Endothelial cell of umbilical vein (primary cell): ENCODE data around the gene STARD9. TPM values are rescaled to one million over a fixed set of nuclear protein-coding genes. Genes with fewer than 3 reads are reported as not detected.

Source experiments
- BruUV-seq: library from RNA; stranded (reverse); fragments of 400-500 nt; replicated peaks from 2 replicates; lab custom pipeline; 2021; lab: Mats Ljungman, UMichigan
- CTCF ChIA-PET: fragments of 300-600, 350-600 bp; sonication (Branson Sonifier 250); formaldehyde crosslinking; loops from one replicate; lab custom pipeline; 2021; ENCODE audit warnings: antibody characterized with exemption, inconsistent platforms; lab: Charles Lee
- POLR2A ChIA-PET: fragments of 300-600, 350-600 bp; sonication (Branson Sonifier 250); formaldehyde crosslinking; loops from one replicate; lab custom pipeline; 2021; ENCODE audit warnings: antibody characterized with exemption, inconsistent platforms; lab: Charles Lee
- DNase-seq: peaks from one replicate; pipeline ENCODE4 v3.0.0-alpha.2; 2011; ENCODE audit warnings: low read depth, low spot score
- FAIRE-seq: peaks from 2 replicates; lab custom pipeline; 2011; peaks lifted over from hg19 to GRCh38; lab: Jason Lieb, UNC
- H2AFZ ChIP-seq: 2 replicates; pipeline ENCODE4 v1.6.0; 2012; ENCODE audit warnings: low read depth, low read length, control low read depth, inconsistent platforms
- H3K27ac ChIP-seq: 2 replicates; pipeline ENCODE4 v1.5.1; 2011; ENCODE audit warnings: low read depth, mild to moderate bottlenecking, control low read depth, low read length, moderate library complexity; ENCODE audit not compliant: insufficient read depth
- H3K27me3 ChIP-seq, 2 experiments: 2 replicates each; pipeline versions ENCODE4 v1.6.0 to v1.6.1; 2011; ENCODE audit warnings: low read length in 2 of 2, mixed read lengths in 1 of 2; ENCODE audit not compliant: control insufficient read depth in 2 of 2, insufficient read depth in 2 of 2
- H3K36me3 ChIP-seq, 2 experiments: 2 replicates in 1 of 2; 3 replicates in 1 of 2; pipeline ENCODE4 v1.5.1; 2011; ENCODE audit warnings: low read length in 2 of 2, mild to moderate bottlenecking in 1 of 2, moderate library complexity in 1 of 2; ENCODE audit not compliant: control insufficient read depth in 2 of 2, insufficient read depth in 2 of 2; ENCODE audit errors: extremely low read depth in 1 of 2
- H3K4me1 ChIP-seq: 3 replicates; pipeline ENCODE4 v1.5.1; 2011; ENCODE audit warnings: mild to moderate bottlenecking, low read length; ENCODE audit not compliant: control insufficient read depth, insufficient read depth; ENCODE audit errors: extremely low read depth
- H3K4me2 ChIP-seq: 2 replicates; pipeline ENCODE4 v1.6.1; 2011; ENCODE audit warnings: low read length, control low read depth, mixed read lengths; ENCODE audit not compliant: insufficient read depth
- H3K4me3 ChIP-seq, 3 experiments: fragments of 200-600 bp in 1 of 3; sonication (generic), shearing (Covaris generic) in 1 of 3; replicated peaks in 1 of 3; 2 replicates each; pipeline ENCODE4 v1.5.1; 2011 to 2016; ENCODE audit warnings: control low read depth in 3 of 3, low read length in 3 of 3, mild to moderate bottlenecking in 2 of 3, inconsistent platforms in 1 of 3, low read depth in 1 of 3, moderate library complexity in 1 of 3; ENCODE audit not compliant: insufficient read depth in 1 of 3
- H3K79me2 ChIP-seq: 2 replicates; pipeline ENCODE4 v1.6.0; 2012; ENCODE audit warnings: low read length, inconsistent platforms; ENCODE audit not compliant: control insufficient read depth, insufficient read depth
- H3K9ac ChIP-seq: replicated peaks from 2 replicates; pipeline ENCODE3; 2011; ENCODE audit warnings: low read length, control low read depth; ENCODE audit not compliant: insufficient read depth; ENCODE audit errors: extremely low read depth
- H3K9me1 ChIP-seq: replicated peaks from 3 replicates; pipeline ENCODE4 v1.6.0; 2011; ENCODE audit warnings: mild to moderate bottlenecking, low read length; ENCODE audit not compliant: control insufficient read depth, insufficient read depth; ENCODE audit errors: extremely low read depth
- H3K9me3 ChIP-seq: replicated peaks from 2 replicates; pipeline ENCODE4 v1.5.1; 2012; ENCODE audit warnings: low read length, inconsistent platforms; ENCODE audit not compliant: control insufficient read depth, insufficient read depth
- H4K20me1 ChIP-seq: replicated peaks from 2 replicates; pipeline ENCODE3; 2011; ENCODE audit warnings: mild to moderate bottlenecking, low read length; ENCODE audit not compliant: control insufficient read depth, insufficient read depth; ENCODE audit errors: extremely low read depth
- EZH2 ChIP-seq: IDR thresholded peaks from 2 replicates; pipeline ENCODE4 v1.6.1; 2012; ENCODE audit warnings: borderline replicate concordance, low read depth, mild to moderate bottlenecking, moderate library complexity, low read length, inconsistent platforms; ENCODE audit not compliant: severe bottlenecking
- FOS ChIP-seq: IDR thresholded peaks from 2 replicates; pipeline ENCODE4 v1.6.1; 2011; ENCODE audit warnings: mild to moderate bottlenecking, low read length, moderate library complexity, borderline replicate concordance; ENCODE audit not compliant: insufficient read depth
- GATA2 ChIP-seq: IDR thresholded peaks from 2 replicates; pipeline ENCODE4 v1.7.0; 2011; ENCODE audit warnings: low read depth, mild to moderate bottlenecking, moderate library complexity, mixed read lengths, low read length; ENCODE audit not compliant: insufficient read length, insufficient read depth
- JUN ChIP-seq: IDR thresholded peaks from 2 replicates; pipeline ENCODE4 v1.6.1; 2011; ENCODE audit warnings: borderline replicate concordance, low read depth; ENCODE audit not compliant: insufficient read length, insufficient read depth
- MYC ChIP-seq: IDR thresholded peaks from one replicate; pipeline ENCODE4 v1.6.1; 2011; ENCODE audit warnings: mild to moderate bottlenecking, low read depth, low read length
- POLR2A ChIP-seq: IDR thresholded peaks from 2 replicates; pipeline ENCODE4 v1.6.1; 2012; ENCODE audit warnings: low read depth, mild to moderate bottlenecking, control low read depth, low read length
- POLR2AphosphoS5 ChIP-seq: IDR thresholded peaks from 2 replicates; pipeline ENCODE4 v1.6.1; 2012; ENCODE audit warnings: low read depth, mild to moderate bottlenecking, control low read depth, low read length, moderate library complexity; ENCODE audit not compliant: insufficient read depth
- dilution Hi-C: fragments of 300-500 bp; cut with MboI; formaldehyde crosslinking; loops from one replicate; pipeline ENCODE4 v1.15.0; 2019; ENCODE audit warnings: low sequenced_read_pairs; ENCODE audit not compliant: extremely low pct_ligation_motif_present
- intact Hi-C: fragments of 100-400 bp; cut with micrococcal nuclease; formaldehyde crosslinking; loops from one replicate; pipeline ENCODE4 v1.10.0; 2022
- polyA plus RNA-seq, 4 experiments: library from polyadenylated mRNA; depleted of rRNA in 3 of 4; stranded (reverse) in 3 of 4; unstranded in 1 of 4; fragments of >200 nt; gene quantifications; 2 replicates each; pipeline versions ENCODE4 v1.2.1 to v1.2.3, GENCODE V29; 2011 to 2012; ENCODE audit warnings: missing spikeins in 1 of 4
- total RNA-seq: library from RNA; stranded (reverse); gene quantifications from 2 replicates; pipeline ENCODE4 v1.2.3, GENCODE V29; 2021
- TF ChIP-seq, protein P1 (sequence below), 2 donors: IDR thresholded peaks; 1 replicate in 1 of 2; 2 replicates in 1 of 2; pipeline ENCODE4 v1.5.1; 2011; ENCODE audit warnings: low read length in 2 of 2, mild to moderate bottlenecking in 2 of 2, moderate library complexity in 2 of 2, control low read depth in 1 of 2, inconsistent platforms in 1 of 2, low read depth in 1 of 2; ENCODE audit not compliant: insufficient read depth in 1 of 2; ENCODE audit errors: extremely low read depth in 1 of 2
- TF ChIP-seq, protein P2 (sequence below): IDR thresholded peaks from 2 replicates; pipeline ENCODE4 v1.6.1; 2011; ENCODE audit not compliant: insufficient read depth, insufficient read length

STARD9 gene
- total and polyA plus RNA-seq, 2 donors (not counting 3 experiments of a cell fraction or from before 2014, with no cell fraction given), result 4.6 to 17.5 TPM

DNA sequence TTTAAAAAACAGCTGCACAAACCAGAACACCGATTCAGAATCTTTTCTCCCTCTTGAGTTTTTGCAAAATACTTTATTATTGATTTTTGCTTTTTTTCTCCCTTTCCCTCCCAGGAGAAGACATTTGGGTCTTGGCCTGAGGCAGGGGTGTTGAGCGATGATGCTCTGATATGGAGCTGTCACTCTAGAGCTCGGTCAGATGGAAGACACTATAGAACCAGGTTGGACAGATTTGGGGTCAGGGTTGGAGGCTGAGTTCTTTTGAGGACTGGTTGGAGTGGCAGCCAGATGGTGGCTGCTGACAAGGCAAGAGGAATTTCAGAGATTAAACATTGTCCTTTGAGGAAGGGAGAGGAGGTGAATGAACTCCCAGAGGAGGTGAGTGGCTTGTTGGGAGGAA lies 144.7 kb downstream of the STARD9 start:
- no TSS peak for BruUV-seq

More for the DNA sequence above, 144.7 kb downstream of the STARD9 start:
- H3K9me1 ChIP-seq, result no peaks in the 10 kb centered on the region
- TF ChIP-seq GATA2, result no peak
- no peak for TF ChIP-seq POLR2A
- no peak for TF ChIP-seq POLR2AphosphoS5
- TF ChIP-seq, protein P1, sequence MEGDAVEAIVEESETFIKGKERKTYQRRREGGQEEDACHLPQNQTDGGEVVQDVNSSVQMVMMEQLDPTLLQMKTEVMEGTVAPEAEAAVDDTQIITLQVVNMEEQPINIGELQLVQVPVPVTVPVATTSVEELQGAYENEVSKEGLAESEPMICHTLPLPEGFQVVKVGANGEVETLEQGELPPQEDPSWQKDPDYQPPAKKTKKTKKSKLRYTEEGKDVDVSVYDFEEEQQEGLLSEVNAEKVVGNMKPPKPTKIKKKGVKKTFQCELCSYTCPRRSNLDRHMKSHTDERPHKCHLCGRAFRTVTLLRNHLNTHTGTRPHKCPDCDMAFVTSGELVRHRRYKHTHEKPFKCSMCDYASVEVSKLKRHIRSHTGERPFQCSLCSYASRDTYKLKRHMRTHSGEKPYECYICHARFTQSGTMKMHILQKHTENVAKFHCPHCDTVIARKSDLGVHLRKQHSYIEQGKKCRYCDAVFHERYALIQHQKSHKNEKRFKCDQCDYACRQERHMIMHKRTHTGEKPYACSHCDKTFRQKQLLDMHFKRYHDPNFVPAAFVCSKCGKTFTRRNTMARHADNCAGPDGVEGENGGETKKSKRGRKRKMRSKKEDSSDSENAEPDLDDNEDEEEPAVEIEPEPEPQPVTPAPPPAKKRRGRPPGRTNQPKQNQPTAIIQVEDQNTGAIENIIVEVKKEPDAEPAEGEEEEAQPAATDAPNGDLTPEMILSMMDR (IDR thresholded peaks at IDR 0.05; ENCODE audit: extremely low read depth in 1 of 2, insufficient read depth in 1 of 2, low read depth in 1 of 2, low read length in 2 of 2), result no peak
- TF ChIP-seq FOS, result no peak
- TF ChIP-seq, protein P2, sequence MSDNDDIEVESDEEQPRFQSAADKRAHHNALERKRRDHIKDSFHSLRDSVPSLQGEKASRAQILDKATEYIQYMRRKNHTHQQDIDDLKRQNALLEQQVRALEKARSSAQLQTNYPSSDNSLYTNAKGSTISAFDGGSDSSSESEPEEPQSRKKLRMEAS, result no peak
- no peak for TF ChIP-seq EZH2
- TF ChIP-seq MYC, result no peak
- no peak for TF ChIP-seq JUN
- H2AFZ ChIP-seq, result no peak overlapping the region
- no peak for FAIRE-seq
- POLR2A ChIA-PET, result no interaction called here
- intact Hi-C loops (no loop called here), dilution Hi-C loops (no loop called here)
- H3K79me2 ChIP-seq, result no peaks in the 10 kb centered on the region
- H3K4me2 ChIP-seq, result no peak overlapping the region
- H3K4me3 ChIP-seq, result no peak overlapping the region
- no peak overlapping the region for H3K27ac ChIP-seq
- CTCF ChIA-PET, result interaction anchor here (1.7 kb wide), 1 partner anchor 207 kb away, joined by 12 read pairs; no protein-coding TSS in a partner anchor
- H3K9ac ChIP-seq, result no peak overlapping the region
- H3K9me3 ChIP-seq, result no peaks in the 10 kb centered on the region
- H3K4me1 ChIP-seq, result no peaks in the 10 kb centered on the region
- DNase-seq, result no peak
- no peaks in the 10 kb centered on the region for H4K20me1 ChIP-seq
- H3K27me3 ChIP-seq, result no peaks in the 10 kb centered on the region
- peaks cover 12 to 27% of the 10 kb centered on the region in 2 experiments for H3K36me3 ChIP-seq
